Measurements from ENCODE around the gene HLA-DQA2.
A peak's percentile ranks its signal among the peaks of the same experiment; 100 is the strongest.
"Not testable (repeated sequence)": the region's sequence is repeated elsewhere in the genome, so short reads cannot be mapped to it uniquely, and the experiment has no call there.

The HLA-DQA2 gene

GRCh38 chr6:32782923-32783322 is 41.7 kb downstream of the HLA-DQA2 start:
- not testable (repeated sequence) for DNase-seq

DNA sequence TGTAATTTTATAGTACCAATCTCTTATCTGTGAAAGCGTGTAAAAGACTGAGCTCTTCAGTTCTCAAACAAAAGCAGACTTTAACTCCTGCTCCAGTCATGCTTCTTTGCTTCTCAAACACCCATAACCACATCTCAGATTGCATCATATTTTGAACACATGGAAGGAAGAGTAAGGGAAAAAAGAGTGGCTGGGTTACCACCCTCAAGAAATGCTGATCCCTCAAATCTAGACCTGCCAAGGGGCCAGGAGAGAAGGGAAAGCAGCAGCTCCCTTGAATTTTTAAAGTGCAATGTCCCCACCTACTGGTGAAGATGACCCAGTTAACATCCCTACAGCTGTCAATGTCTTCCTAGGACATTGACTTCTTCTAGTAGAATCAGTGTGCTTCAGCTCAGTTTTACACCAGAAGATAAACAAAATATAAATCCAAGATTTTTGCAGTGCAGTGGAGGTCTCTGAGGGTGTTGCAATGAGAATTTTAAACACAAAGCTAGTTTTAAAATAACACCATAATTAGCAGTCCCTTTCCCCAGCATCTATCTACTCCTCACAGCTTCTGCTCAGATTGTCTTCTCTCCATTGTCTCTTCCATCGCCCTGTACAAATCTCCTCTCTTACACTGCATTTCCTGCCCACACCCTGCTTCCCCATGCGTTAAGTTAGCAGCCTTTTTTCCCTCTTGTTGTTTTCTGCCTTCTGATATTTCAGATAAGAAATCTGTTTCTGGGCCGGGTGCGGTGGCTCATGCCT is 44.8 kb downstream of the HLA-DQA2 start:
- peak; percentile 61 for DNase-seq

DNA sequence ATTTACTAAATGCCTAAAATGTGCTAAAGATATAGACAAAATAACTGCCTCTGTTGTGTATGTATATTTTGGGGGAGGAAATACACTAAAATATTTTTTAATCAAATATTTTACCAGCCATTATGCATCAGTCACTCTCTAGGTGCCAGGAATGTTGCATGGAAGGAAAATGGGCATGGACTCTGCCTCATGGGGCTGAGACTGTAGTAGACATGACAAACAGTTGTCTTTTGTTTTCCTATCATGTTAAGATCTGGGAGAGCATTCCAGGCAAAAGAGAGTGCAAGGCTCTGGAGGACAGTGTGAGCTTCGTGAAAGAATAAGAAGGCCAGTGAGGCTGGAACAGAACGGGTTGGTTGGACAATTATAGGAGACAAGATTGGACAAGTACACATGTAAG is 49.1 kb downstream of the HLA-DQA2 start:
- no peak for DNase-seq

DNA sequence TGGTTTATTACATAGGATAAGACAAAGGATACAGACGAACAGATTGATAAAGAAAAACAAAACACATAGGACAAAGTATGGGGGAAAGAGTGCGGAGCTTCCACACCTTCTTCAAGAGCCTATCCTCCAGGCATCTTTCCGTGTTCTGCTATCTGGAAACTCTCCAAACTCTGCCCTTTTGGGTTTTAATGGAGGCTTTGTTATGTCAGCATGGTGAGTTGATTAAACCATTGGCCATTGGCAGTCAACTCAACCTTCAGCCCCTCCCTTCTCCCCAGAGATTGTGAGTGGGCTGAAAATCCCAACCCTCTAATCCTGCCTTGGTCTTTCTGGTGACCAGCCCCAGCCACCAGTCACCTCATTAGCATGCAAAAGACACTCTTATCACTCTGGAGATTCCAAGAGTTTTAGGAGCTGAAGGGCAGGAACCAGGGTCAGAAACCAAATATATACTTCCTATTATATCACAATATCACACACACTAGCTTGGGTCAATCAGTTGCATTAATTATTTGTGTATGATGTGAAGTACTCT is 51.8 kb downstream of the HLA-DQA2 start:
- no peak for DNase-seq

DNA sequence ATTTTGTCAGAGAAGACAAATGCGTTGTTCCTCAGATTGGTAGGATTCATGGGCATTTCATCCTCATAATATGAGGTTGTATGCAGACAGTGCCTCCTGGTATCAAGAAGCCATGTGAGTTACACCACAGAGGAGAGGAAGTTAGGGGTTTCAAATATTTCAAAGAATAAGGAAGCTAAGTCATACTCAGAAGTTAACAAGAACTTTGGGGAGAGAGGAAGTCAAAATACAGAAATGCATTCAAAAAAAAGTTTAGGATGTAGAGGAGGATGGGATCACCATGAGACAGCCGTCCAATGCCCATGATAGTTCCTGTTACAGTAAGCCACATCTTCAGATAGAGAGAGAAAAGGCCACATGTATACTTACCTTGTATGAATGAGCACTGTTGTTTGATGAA is 53.3 kb downstream of the HLA-DQA2 start:
- no peak for DNase-seq

All from fibroblast of skin of scalp (primary cell).